T47D (cell line): ENCODE results near the gene RGPD3.
"Not testable (repeated sequence)": the region's sequence is repeated elsewhere in the genome, so short reads cannot be mapped to it uniquely, and the experiment has no call there.

Source experiments
- DNase-seq, 2 experiments: peaks; one replicate each; pipeline versions ENCODE4 v3.0.0 to v3.0.0-alpha.2; 2011 to 2012; ENCODE audit warnings: low read depth in 1 of 2, low spot score in 1 of 2
- JUND ChIP-seq: IDR thresholded peaks from 2 replicates; pipeline ENCODE4 v1.6.1; 2012; ENCODE audit warnings: low read depth
- in situ Hi-C: cut with HindIII; loops from 2 replicates; pipeline ENCODE4 v1.10.0; 2016; ENCODE audit warnings: low sequenced_read_pairs, low pct_unique_long_range_greater_than_20kb

The RGPD3 gene

DNA sequence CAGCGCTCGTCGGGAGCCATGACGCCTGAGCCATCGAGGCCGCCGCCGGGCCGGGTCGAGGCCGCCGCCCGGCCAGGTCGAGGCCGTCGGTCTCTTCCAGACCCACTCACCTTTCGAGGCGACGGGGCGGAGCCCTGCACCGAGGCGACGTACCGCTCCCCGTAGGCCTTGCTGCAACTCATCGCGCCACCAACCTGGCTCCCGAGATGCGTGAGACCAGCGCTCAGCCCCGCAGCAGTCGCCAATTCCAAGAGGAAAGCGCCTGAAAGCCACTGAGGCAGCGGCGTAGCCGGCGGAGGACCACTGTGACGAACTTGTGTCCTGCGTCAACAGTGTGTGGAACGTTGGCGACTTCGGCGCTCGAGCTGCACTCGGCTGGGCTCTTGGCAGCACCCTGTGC is at the start of gene RGPD3:
Gene RGPD3, minus strand, starts transcription at position 307 of the 400 bp plus-strand sequence. Its CDS starts 125 bp downstream, at position 182.
- in situ Hi-C loops, DNase-seq: not testable (repeated sequence)

DNA sequence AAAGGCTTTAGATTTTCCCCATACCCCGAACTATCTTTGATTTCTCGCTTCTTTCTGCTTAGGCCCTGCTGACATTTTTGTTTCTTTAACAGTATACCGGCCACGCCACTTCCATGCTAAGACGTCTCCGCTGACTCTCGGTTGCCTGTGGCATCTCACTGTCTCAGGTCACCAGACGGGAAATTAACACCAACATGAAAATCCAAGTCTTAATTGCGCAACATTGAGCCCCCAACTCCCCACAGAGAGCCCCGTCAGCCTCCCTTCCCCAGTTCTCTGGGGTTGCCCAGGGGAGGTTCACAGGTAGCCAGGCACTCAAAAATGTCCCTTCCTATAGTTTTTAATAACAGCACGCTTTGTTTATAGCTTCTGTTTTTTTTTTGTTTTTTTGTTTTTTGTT is 49.1 kb upstream of the RGPD3 start:
- no peak for DNase-seq
- TF ChIP-seq JUND = no peak
- in situ Hi-C loops = no loop called here

DNA sequence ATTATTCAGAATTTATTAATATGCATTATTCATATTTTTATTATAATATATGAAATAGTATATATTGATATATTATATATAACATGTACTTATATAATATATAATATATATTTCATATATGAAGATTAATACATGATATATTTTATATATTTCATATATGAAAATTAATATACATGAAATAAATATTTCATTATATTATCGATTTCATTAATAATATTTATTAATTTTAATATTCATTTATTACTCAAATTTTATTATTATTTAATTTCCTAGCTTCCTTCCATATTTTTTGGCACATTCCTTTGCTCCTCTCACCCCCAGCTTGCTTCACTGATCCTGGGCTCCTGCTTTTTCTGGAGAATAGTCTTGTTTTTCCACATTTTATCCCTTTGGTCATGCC is 48.7 kb upstream of the RGPD3 start:
- TF ChIP-seq JUND = no peak
- in situ Hi-C loops = no loop called here
- no peak for DNase-seq

DNA sequence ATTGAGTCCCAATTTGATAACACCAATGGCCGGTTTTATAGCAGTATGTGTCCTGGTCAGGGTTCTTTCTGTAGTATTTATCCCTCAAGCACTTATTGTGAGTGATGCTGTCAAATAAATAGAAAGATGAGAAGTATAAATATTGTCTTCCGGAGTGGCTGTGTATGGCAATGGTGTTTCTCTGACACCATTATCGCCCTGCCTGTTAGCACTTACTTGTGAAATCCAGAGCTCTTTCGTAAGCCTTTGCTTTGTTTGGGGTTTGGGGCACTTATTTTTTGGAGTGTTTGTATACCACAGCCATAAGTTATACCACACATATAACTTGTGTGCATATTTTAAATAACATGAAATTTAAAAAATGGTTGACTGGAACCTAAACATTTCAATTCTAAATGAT is 48.2 kb upstream of the RGPD3 start:
- no peak for TF ChIP-seq JUND
- in situ Hi-C loops = no loop called here
- DNase-seq = no peak

DNA sequence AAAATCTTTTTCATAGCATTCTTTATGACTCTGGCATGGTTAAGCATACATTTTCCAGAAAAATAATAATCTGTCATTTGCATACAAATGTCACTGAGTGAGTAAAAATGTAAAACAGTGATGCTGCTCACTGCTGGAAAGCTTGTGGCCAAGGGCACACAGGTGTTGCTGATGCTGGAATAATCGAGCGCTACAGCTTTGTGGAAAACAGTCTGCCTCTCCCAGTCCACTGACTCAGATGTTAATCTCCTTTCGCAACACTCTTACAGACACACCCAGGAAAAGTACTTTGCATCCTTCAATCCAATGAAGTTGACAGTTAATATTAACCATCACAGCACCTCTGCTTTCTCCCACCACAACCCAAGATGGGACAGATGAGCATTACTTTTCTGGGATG is 46.6 kb upstream of the RGPD3 start:
- in situ Hi-C loops = not testable (repeated sequence)

DNA sequence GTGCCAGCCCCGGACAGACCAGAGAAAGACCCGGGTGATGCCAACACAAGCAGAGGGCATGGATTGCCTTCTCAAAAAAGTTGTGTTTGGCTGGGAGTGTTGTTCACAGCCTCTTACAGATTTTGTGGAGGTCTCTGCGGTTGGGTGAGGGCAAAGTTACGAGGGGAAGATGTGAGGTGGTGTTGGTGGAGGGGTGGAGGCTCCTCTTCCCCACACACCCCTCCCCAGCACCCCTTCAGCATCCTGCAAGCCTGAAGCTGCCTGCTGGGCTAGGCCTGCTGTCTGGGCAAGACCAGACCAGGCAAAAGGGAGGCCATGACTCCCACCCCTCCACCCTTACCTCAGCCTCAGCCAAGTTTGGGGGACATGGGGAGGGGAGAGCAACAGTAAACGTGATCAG is 45.2 kb upstream of the RGPD3 start:
- DNase-seq, in situ Hi-C loops: not testable (repeated sequence)

More for the DNA sequence above, 46.6 kb upstream of the RGPD3 start:
- not testable (repeated sequence) for DNase-seq

DNA sequence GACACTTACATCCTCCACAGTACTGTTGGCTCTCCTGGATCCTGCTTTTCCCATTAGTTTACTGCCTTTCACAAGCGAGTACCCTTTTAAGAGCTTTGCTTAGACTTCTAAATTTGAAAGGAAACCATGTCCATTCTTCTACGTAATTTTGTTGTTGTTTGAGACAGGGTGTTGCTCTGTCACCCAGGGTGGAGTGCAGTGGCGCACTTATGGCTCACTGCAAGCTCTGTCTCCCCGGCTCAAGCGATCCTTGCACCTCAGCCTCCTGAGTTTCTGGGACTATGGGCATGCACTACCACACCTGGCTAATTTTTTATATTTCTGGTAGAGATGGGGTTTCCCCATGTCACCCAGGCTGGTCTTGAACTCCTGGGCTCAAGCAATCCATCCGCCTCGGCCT is 43.7 kb upstream of the RGPD3 start:
- in situ Hi-C loops, DNase-seq: not testable (repeated sequence)

DNA sequence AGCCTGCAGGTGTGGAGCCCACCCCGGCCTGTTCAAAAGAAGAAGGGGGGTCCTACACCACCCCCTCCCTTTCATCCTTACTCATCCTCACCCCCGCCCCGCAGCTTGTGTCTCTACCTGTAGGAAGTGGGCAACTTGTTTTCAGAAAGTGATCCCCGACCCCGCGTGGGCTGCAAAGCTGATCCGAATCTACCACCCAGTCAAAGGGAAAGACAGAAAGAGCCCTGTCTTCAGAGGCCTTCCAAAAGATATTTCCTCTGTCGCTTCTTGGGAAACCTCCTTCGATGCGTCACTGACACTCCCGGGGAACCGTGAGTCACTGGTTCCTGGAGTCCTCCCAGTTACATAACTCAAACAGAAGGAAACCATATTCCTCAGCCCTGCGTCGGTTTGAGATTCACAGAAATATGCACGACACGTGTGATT is 43.3 kb upstream of the RGPD3 start:
- DNase-seq = peak in 1 of 2 experiments; percentile 49
- in situ Hi-C loops = not testable (repeated sequence)

DNA sequence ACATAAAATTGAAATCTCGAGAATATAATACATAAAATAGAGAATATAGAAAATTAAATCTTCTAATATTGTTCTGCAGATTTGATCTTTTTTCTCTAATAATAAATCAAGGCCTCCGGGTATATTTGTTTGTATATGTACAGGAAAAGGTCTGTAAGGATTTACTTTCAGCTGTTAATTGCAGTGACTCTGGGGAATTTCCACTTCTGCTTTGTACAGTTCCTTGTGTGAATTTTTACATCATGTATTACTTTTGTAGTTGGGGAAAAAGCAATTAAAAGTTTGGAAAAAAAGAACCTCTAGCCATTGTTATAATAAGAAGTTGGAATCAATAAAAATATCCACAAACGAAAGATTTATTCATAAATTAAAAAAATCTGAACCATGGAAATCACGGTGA is 42.6 kb upstream of the RGPD3 start:
- DNase-seq, in situ Hi-C loops: not testable (repeated sequence)

DNA sequence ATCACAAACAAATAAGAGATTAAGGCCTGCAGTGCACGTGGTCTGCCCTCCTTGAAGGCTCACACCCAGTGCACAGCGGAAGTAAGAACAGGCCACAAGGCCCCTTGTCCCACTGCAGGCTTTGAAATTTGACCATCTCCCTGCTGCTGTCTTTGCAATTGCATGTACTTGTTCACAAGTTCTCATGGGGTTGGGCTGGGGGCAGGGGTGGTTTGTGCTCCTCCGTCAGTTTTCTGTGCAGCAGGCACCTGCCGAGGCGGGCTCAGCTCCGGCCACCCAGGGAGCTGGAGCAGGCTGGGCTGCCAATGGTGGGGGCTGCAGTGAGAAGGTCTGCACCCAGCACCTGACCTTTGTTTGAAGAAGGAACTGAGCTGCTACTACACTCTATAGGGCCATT is 41.2 kb upstream of the RGPD3 start:
- DNase-seq, in situ Hi-C loops: not testable (repeated sequence)

DNA sequence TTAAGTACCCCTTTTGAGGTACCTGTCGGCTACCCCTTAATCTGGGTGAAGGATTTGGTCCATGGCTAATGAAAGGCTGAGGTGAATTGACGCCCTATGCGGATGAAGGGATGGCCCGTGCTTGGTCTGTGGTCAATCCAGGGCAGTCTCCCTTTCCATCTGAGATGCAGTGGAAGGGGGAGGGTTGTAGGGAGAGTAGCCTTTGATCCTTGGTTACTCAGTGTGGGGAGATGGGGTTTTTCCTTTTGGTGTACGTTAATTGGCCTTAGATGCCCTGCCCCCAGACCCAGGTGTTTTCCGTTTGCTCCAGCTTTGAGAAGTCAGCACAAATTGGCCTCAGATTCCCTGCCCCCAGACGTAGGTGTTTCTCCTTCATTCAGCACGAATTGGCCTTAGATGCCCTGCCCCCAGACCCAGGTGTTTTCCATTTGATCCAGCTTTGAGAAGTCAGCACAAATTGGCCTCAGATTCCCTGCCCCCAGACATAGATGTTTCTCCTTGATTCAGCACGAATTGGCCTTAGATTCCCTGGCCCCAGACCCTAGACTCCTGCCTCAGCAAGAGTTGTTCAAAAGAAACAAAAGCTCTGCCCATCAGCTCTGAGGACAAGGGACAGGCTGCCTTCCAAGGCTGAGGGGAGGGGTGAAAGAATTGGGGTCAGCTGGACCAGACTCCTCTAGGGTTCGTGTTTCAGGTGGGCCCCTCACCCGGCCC is 40.6 kb upstream of the RGPD3 start:
- in situ Hi-C loops, DNase-seq: not testable (repeated sequence)

DNA sequence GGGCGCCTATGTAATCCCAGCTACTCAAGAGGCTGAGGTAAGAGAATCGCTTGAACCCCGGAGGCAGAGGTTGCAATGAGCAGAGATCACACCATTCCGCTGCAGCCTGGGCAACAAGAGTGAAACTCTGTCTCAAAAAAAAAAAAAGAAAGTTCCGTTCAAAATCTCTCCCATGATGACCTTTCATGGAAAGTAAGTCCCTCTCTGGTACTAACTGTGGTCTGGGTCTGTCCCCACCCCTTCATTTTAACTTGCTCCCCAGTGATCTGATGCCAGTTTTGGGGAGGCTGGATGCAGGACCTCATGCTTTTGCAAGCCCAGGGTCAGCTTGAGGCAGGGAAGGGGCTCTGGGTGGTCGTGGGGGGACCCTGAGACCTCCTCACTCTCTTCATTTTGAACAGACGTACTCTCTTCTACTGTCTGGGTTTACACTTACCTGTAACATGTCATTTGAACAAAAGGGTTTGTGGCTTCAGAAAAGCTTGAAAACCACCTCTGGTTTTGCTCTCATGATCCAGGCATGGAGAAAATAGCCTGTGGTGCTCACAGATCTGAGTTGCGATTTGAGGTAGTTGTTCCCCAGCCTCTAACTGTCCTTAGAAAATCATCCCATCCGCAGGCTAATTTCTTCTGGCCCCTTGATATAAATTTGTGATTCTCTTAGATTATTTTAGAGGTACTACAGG is 37.9 kb upstream of the RGPD3 start:
- DNase-seq, in situ Hi-C loops: not testable (repeated sequence)

DNA sequence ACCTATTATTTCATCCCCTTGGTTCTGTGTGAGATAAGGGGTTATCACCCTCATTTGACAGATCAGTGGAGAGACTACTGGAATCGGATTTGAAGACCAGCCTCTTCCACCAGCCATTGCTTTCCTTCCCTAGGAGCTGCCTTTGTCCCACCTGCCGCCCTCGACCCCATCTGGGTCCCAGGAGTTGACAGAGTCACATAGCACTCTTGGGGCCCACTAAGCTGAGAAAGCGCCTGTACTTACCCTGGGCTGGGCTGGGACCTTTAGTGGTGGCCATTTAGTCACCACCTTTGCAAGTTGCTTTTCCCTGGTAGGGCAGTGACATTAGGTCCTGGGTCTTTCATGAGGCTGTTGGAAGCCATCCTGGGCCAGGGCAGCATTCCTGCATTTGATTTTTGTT is 36.6 kb upstream of the RGPD3 start:
- in situ Hi-C loops, DNase-seq: not testable (repeated sequence)

DNA sequence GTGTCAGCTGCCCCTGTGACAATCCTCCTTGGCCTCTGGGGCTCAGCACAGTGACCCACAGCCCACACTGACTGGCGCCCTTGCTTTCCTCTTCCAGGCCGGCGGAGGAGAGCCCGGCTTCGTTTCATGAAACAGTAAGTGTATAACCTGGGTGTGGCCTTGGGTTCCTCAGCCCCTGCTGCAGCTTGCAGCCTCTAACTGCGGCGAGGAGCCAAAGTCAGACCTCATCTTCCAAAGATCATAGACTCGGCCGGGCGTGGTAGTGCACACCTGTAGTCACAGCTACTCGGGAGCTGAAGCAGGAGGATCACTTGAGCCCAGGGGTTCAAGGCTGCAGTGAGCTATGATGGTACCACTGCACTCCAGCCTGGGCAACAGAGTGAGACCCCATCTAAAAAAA is 36.0 kb upstream of the RGPD3 start:
- in situ Hi-C loops, DNase-seq: not testable (repeated sequence)

DNA sequence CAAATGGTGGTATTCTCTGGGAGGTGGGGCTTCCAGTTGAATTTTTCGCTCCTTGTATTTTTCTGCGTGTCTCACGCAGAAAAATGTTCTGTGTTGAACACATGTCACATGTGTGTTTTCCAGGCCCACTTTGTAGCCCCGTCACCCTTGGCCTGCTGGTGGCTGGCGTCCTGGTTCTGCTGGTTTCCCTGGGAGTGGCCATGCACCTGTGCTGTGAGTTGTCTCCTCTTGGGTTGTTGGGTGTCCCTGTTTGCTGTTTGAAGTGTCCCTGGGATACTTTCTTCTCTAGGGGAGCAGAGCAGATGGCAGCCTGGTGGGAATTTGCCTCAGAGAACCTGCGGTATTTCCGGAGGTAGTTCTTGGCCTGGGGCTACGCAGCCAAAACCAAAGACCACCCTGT is 34.1 kb upstream of the RGPD3 start:
- in situ Hi-C loops, DNase-seq: not testable (repeated sequence)

DNA sequence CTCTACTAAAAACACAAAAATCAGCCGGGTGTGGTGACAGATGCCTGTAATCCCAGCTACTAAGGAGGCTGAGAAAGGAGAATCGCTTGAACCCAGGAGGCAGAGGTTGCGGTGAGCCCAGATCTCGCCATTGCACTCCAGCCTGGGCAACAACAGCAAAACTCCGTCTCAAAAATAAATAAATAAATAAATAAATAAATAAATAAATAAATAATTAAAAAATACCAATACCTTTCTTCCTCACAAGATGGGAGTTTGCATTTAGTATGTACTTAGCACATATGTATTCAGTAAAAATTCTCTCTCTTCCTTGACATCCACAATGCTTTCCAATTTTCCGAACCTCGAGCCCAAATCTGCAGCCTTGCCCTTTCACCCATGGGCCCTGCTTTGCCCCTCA is 32.1 kb upstream of the RGPD3 start:
- DNase-seq, in situ Hi-C loops: not testable (repeated sequence)

DNA sequence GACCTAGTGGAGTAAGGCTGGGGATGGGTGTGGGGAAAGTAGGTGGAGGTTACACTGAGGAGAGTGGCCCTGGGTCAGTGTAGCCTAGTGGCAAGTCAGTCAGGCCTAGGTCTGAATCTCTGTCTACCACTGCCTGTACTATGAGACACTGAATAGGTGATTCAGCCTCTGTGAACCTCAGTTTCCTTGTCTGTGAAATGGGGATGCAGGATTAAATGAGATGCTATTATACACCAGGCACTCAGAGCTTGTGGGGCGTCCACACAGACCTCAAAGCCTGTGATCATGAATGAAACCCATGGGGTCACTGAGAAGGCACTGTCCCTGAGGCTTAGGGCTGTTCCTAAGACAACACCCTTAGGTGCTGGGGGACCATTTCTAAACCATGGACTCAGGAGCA is 30.3 kb upstream of the RGPD3 start:
- in situ Hi-C loops, DNase-seq: not testable (repeated sequence)

DNA sequence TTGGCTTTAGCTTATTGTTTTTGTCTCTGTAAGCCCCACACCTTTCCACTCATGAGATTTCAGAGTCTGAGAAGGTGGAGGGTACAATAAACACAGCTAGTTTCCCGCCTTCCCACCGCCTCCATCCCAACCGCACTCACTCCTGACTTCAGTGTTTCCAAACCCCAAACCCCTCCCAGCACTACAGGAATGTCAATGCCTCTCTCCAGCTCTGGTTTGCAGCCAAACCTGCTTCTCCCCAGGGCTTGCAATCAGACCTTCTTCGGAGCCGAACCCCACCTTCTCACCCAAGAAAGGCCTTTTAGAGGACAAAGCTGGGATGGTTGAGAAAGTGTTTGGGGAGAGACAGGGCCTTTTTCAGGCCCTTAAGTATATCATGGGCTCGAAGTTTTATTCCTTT is 24.7 kb upstream of the RGPD3 start:
- peak; percentile 5 to 61 for DNase-seq
- in situ Hi-C loops = not testable (repeated sequence)

DNA sequence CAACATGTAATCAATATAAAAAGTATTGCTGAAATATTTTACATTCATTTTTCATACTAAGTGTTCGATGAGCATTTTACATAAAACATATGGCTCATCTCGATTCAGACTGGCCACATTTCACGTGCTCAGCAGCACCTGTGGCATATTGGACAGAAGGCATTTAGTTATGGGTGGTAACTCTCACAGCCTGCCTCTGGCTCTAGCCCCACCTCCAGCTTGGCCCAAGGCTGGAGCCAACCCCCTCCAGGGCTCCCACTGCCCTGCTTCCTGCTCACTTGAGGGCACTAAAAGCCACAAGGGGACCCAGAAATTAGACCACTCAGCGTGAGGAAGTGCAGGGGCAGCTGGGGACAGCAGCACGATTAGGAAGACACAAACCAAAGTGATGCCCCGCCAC is 24.2 kb upstream of the RGPD3 start:
- in situ Hi-C loops, DNase-seq: not testable (repeated sequence)
